Muscle of back (tissue), 11 donors: ENCODE data around the gene LRMDA. TPM values are rescaled to one million over a fixed set of nuclear protein-coding genes. Genes with fewer than 3 reads are reported as not detected.
"Not testable (repeated sequence)": the region's sequence is repeated elsewhere in the genome, so short reads cannot be mapped to it uniquely, and the experiment has no call there.

Source experiments
- DNase-seq, 3 donors: peaks; one replicate each; pipeline versions ENCODE4 v3.0.0 to v3.0.0-alpha.2; 2013
- polyA plus RNA-seq, 10 donors: library from polyadenylated mRNA; unstranded; fragments of 120-200 nt; gene quantifications; one replicate each; pipeline ENCODE4 v1.2.1, GENCODE V29; 2013; ENCODE audit not compliant: insufficient read length in 10 of 10

The LRMDA gene
- polyA plus RNA-seq, 10 donors = 3.6 to 9.3 (median 6.0) TPM

GRCh38 chr10:76040107-76040829 is 608.8 kb downstream of the LRMDA start:
- no peak for DNase-seq

- no peak for DNase-seq
Measured at GRCh38 chr10:76040830-76041220, 609.4 kb downstream of the LRMDA start.

GRCh38 chr10:76041551-76041950 is 610.1 kb downstream of the LRMDA start:
- no peak for DNase-seq

- DNase-seq = no peak
Measured at GRCh38 chr10:76043261-76043660, 611.8 kb downstream of the LRMDA start.

- no peak for DNase-seq
Measured at GRCh38 chr10:76044751-76045150, 613.3 kb downstream of the LRMDA start.

- no peak for DNase-seq
Measured at GRCh38 chr10:76045174-76045573, 613.8 kb downstream of the LRMDA start.

- no peak for DNase-seq
Measured at GRCh38 chr10:76047521-76047920, 616.1 kb downstream of the LRMDA start.

- no peak for DNase-seq
Measured at GRCh38 chr10:76049581-76050290, 618.3 kb downstream of the LRMDA start.

- no peak for DNase-seq
Measured at GRCh38 chr10:76050291-76050625, 618.8 kb downstream of the LRMDA start.

GRCh38 chr10:76051007-76051936 is 619.8 kb downstream of the LRMDA start:
- DNase-seq = no peak

- no peak for DNase-seq
Measured at GRCh38 chr10:76052682-76053503, 621.5 kb downstream of the LRMDA start.

- no peak for DNase-seq
Measured at GRCh38 chr10:76055466-76055865, 624.0 kb downstream of the LRMDA start.

- DNase-seq = no peak
Measured at GRCh38 chr10:76055963-76056362, 624.5 kb downstream of the LRMDA start.

- not testable (repeated sequence) for DNase-seq
Measured at GRCh38 chr10:76060993-76061392, 629.6 kb downstream of the LRMDA start.

- no peak for DNase-seq
Measured at GRCh38 chr10:76066457-76066856, 635.0 kb downstream of the LRMDA start.

- no peak for DNase-seq
Measured at GRCh38 chr10:76067447-76067846, 636.0 kb downstream of the LRMDA start.

- DNase-seq = no peak
Measured at GRCh38 chr10:76068856-76069255, 637.4 kb downstream of the LRMDA start.

GRCh38 chr10:76070916-76071315 is 639.5 kb downstream of the LRMDA start:
- peak in 2 of 3 donors; percentile 35 to 74 for DNase-seq

GRCh38 chr10:76071653-76072365 is 640.4 kb downstream of the LRMDA start:
- peak; percentile 83 to 94 (median 93) for DNase-seq

GRCh38 chr10:76072384-76072783 is 641.0 kb downstream of the LRMDA start:
- DNase-seq = peak in 1 of 3 donors; percentile 47

- peak in 1 of 3 donors; percentile 17 for DNase-seq
Measured at GRCh38 chr10:76073524-76073923, 642.1 kb downstream of the LRMDA start.
